Transverse colon (tissue), 4 donors: ENCODE data around the gene IL1R1. TPM values are rescaled to one million over a fixed set of nuclear protein-coding genes. Genes with fewer than 3 reads are reported as not detected.
A peak's percentile ranks its signal among the peaks of the same experiment; 100 is the strongest.

Experiments used
- DNase-seq: peaks from one replicate; pipeline ENCODE4 v3.0.0-alpha.2; 2019
- H3K27ac ChIP-seq, 4 donors: fragments of 200-600 bp; sonication (generic); 2 replicates each; pipeline ENCODE4 v1.5.1; 2016 to 2018; ENCODE audit warnings: inconsistent platforms in 4 of 4
- H3K27me3 ChIP-seq: fragments of 200-600 bp; sonication (generic); 2 replicates; pipeline ENCODE4 v1.5.1; 2017; ENCODE audit warnings: inconsistent platforms
- H3K36me3 ChIP-seq, 4 donors: fragments of 200-600 bp; sonication (generic); 2 replicates each; pipeline ENCODE4 v1.5.1; 2017 to 2019; ENCODE audit warnings: inconsistent platforms in 4 of 4
- H3K4me1 ChIP-seq, 4 donors: fragments of 200-600 bp; sonication (generic); 2 replicates each; pipeline ENCODE4 v1.5.1; 2017 to 2020; ENCODE audit warnings: inconsistent platforms in 4 of 4
- H3K4me3 ChIP-seq, 4 donors: fragments of 200-600 bp; sonication (generic); 1 replicate in 1 of 4; 2 replicates in 3 of 4; pipeline versions ENCODE4 v1.5.1 to v1.6.1; 2017 to 2019; ENCODE audit warnings: inconsistent platforms in 4 of 4
- H3K9me3 ChIP-seq, 2 donors: fragments of 200-600 bp; sonication (generic); 2 replicates each; pipeline ENCODE4 v1.5.1; 2017 to 2019; ENCODE audit warnings: inconsistent platforms in 2 of 2
- CTCF ChIP-seq, 5 experiments: fragments of 200-600 bp in 3 of 5; fragments of 450-650 bp in 2 of 5; sonication (generic) in 3 of 5; IDR thresholded peaks; 1 replicate in 2 of 5; 2 replicates in 3 of 5; pipeline ENCODE4 v1.5.1; 2016 to 2017; ENCODE audit warnings: antibody characterized with exemption in 5 of 5, inconsistent platforms in 3 of 5, mild to moderate bottlenecking in 2 of 5, moderate library complexity in 1 of 5
- EP300 ChIP-seq: sonication (generic); formaldehyde crosslinking; IDR thresholded peaks from one replicate; pipeline ENCODE4 v1.6.1; 2017; ENCODE audit warnings: antibody characterized with exemption, low read depth
- POLR2A ChIP-seq: fragments of 450-650 bp; IDR thresholded peaks from one replicate; pipeline ENCODE4 v1.6.1; 2016; ENCODE audit warnings: antibody characterized with exemption, mild to moderate bottlenecking, moderate library complexity
- POLR2AphosphoS5 ChIP-seq, 3 donors: sonication (generic); formaldehyde crosslinking; IDR thresholded peaks; one replicate each; pipeline ENCODE4 v1.6.1; 2016; ENCODE audit warnings: antibody characterized with exemption in 3 of 3
- WGBS, 2 donors: methylation state at CpG; one replicate each; pipeline ENCODE4 v1.1.5; 2018; ENCODE audit warnings: low coverage in 1 of 2; 5-methylcytosine and 5-hydroxymethylcytosine counted together
- in situ Hi-C, 4 donors: fragments of 200-750 bp; cut with MboI; loops; one replicate each; pipeline versions ENCODE4 v1.15.0 to v1.15.1; 2017; ENCODE audit warnings: low sequenced_read_pairs in 3 of 4, low pct_ligation_motif_present in 1 of 4, low pct_unique_long_range_greater_than_20kb in 1 of 4
- intact Hi-C: fragments of 100-400 bp; cut with DNase I; formaldehyde crosslinking; loops from one replicate; pipeline ENCODE4 v1.15.1; 2023; ENCODE audit warnings: low total_unique reads
- total RNA-seq, 4 donors: library from RNA; depleted of rRNA; stranded (reverse); fragments of >200 nt; gene quantifications; one replicate each; pipeline ENCODE4 v1.1.0, GENCODE V29; 2016

The IL1R1 gene
- total RNA-seq, 4 donors from 2014 or later, result 20.2 to 58.0 (median 36.2) TPM

DNA sequence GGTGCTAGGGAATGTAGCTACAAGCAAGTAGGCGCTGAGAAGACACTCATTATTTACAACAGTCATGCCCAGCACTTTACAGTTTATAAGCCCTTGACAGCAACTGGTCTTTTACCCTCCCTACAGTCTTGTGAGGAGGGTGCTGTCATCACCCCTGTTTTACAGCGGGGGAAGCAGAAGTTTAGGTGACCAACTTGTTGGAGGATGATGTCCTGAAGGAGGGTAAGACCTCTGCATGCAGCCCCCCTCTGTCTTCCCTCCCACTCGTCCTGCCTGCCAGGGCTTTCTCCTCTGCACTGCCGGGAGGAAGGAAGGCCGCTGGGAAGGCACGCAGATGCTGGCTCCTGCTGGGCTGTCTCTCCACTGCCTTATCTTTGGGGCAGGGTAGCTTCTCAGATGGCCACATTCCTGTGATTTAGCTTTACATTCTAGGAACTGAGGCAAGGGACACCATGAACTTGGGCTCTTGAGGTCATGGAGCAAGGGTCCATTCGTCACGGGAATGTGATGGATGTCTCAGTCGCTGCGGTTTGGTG is 972 bp downstream of the IL1R1 start:
- Histone ChIP-seq H3K9me3 (peaks cover 0 to 8% of the 10 kb centered on the region in 2 donors), H3K4me1 (peaks cover 0 to 6% (median 3%) of the 10 kb centered on the region in 4 donors), H3K27me3 (no peaks in the 10 kb centered on the region), H3K4me3 (peak overlapping the region; percentile 5 to 71 (median 54)), H3K27ac (peak overlapping the region; percentile 88 to 93 (median 92)), H3K36me3 (no peaks in the 10 kb centered on the region)
- intact Hi-C loops, result loop anchor here (5.0 to 10.0 kb wide), 2 partner anchors 81 to 259 kb away; no protein-coding TSS in a partner anchor
- 57 to 83% methylated on average over 1 to 10 of the region's 10 CpGs for WGBS, 2 donors
- TF ChIP-seq CTCF (IDR thresholded peaks at IDR 0.05), result no peak
- TF ChIP-seq POLR2AphosphoS5 (IDR thresholded peaks at IDR 0.05), result peak in 1 of 3 donors; percentile 10
- in situ Hi-C loops, result loop anchor here in 1 of 4 donors (10.0 kb wide), 1 partner anchor 119 kb away; no protein-coding TSS in a partner anchor
- DNase-seq, result no peak

- peaks cover 0 to 8% of the 10 kb centered on the region in 2 donors for H3K9me3 ChIP-seq
- intact Hi-C loops (loop anchor here (5.0 to 10.0 kb wide), 2 partner anchors 82 to 259 kb away; no protein-coding TSS in a partner anchor), in situ Hi-C loops (loop anchor here in 1 of 4 donors (10.0 kb wide), 1 partner anchor 119 kb away; no protein-coding TSS in a partner anchor)
- peak overlapping the region; percentile 88 to 93 (median 92) for H3K27ac ChIP-seq
- TF ChIP-seq POLR2A, result no peak
- no peak for TF ChIP-seq EP300
- peak in 2 of 3 donors; percentile 25 to 32 for TF ChIP-seq POLR2AphosphoS5 (IDR thresholded peaks at IDR 0.05)
- 65 to 69% methylated on average over 4 of the region's 4 CpGs for WGBS, 2 donors
- peak overlapping the region in 3 of 4 donors; percentile 49 to 71 (median 60) for H3K4me3 ChIP-seq
- H3K4me1 ChIP-seq, result peaks cover 0 to 6% (median 3%) of the 10 kb centered on the region in 4 donors
- H3K36me3 ChIP-seq, result no peaks in the 10 kb centered on the region
- DNase-seq, result no peak
- no peaks in the 10 kb centered on the region for H3K27me3 ChIP-seq
Measured at GRCh38 chr2:102144128-102144527, 1.6 kb downstream of the IL1R1 start.

DNA sequence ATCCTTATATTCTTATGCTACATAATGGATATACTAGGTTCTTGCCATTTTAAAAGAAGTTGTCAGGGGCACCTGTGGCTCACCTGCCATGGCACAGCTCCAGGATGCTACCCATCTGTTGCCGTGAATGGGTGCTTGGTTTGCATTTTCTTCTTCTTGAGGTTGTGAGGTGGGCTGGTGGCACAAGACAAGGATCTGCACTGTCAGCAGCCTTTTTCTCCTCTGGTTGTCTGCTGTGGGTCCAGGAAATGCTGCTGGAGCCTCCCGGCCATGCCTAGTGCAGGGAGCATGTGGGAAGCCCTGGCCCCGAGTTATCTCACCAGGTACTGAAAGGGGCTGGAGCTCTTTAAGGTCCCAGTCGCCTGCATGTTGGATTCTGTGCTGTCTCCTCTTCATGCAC is 2.6 kb downstream of the IL1R1 start:
- no peaks in the 10 kb centered on the region for H3K36me3 ChIP-seq
- no peaks in the 10 kb centered on the region for H3K27me3 ChIP-seq
- peak overlapping the region in 3 of 4 donors; percentile 1 to 93 (median 88) for H3K27ac ChIP-seq
- DNase-seq, result no peak
- peaks cover 0 to 8% of the 10 kb centered on the region in 2 donors for H3K9me3 ChIP-seq
- H3K4me3 ChIP-seq, result peak overlapping the region in 1 of 4 donors; percentile 71
- intact Hi-C loops (loop anchor here (10.0 kb wide), 1 partner anchor 260 kb away; no protein-coding TSS in a partner anchor), in situ Hi-C loops (loop anchor here in 1 of 4 donors (10.0 kb wide), 1 partner anchor 120 kb away; no protein-coding TSS in a partner anchor)
- 81% methylated on average over 4 of the region's 4 CpGs; no CpG with 5 or more reads in 1 of the 2 donors for WGBS, 2 donors
- TF ChIP-seq EP300 (no peak), CTCF (IDR thresholded peaks at IDR 0.05) (no peak)
- H3K4me1 ChIP-seq, result peaks cover 0 to 6% (median 3%) of the 10 kb centered on the region in 4 donors

DNA sequence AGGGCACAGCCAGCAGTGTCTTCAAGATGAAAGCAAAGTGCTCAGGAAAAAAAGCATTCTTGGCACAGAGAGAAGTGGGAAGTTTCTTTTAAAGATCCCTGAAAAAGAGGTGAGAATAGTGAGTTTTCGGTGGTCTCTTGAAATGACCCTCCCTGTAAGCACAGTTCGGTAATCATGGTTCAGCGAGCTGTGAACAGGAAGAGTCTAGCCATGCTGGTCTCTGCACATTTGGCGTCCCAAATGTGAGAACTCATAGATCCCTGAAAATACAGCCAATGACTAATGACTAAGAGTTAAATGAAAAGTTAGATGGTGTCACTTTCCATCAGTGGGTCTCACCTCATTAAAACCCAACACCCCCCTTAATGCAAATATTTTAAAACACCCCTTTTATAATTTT is 3.4 kb downstream of the IL1R1 start:
- no peak for TF ChIP-seq POLR2A
- TF ChIP-seq POLR2AphosphoS5 (IDR thresholded peaks at IDR 0.05), result no peak
- no peak for TF ChIP-seq EP300
- no peak for TF ChIP-seq CTCF (IDR thresholded peaks at IDR 0.05)
- in situ Hi-C loops (loop anchor here in 1 of 4 donors (10.0 kb wide), 1 partner anchor 121 kb away; no protein-coding TSS in a partner anchor), intact Hi-C loops (loop anchor here (10.0 kb wide), 1 partner anchor 261 kb away; no protein-coding TSS in a partner anchor)
- Histone ChIP-seq H3K27ac (peak overlapping the region in 2 of 4 donors; percentile 8 to 88), H3K36me3 (no peaks in the 10 kb centered on the region), H3K4me3 (no peak overlapping the region), H3K27me3 (no peaks in the 10 kb centered on the region), H3K4me1 (peaks cover 0 to 6% (median 3%) of the 10 kb centered on the region in 4 donors), H3K9me3 (peaks cover 0 to 8% of the 10 kb centered on the region in 2 donors)
- WGBS, 2 donors, result 68 to 95% methylated on average over 4 of the region's 4 CpGs
- DNase-seq, result no peak
